ENCODE measurements around the gene GRPEL1. TPM values are rescaled to one million over a fixed set of nuclear protein-coding genes. Genes with fewer than 3 reads are reported as not detected.

The GRPEL1 gene
- total and polyA plus RNA-seq, 2 of the 13 experiments (the other 11 are each of a cell fraction or from before 2014, with no cell fraction given) = 32.3 to 141 TPM

- peak; percentile 52 for TF ChIP-seq PAXIP1 (CRISPR knock-in tag; conservative IDR thresholded peaks at IDR 0.05)
- TF ChIP-seq ZNF660 (CRISPR knock-in tag; IDR thresholded peaks at IDR 0.05; ENCODE audit: borderline replicate concordance, low read depth) = no peak
- TF ChIP-seq NCOR1 (IDR thresholded peaks at IDR 0.05; ENCODE audit: borderline replicate concordance, low read length) = no peak
- TF ChIP-seq NR2F6 (IDR thresholded peaks at IDR 0.05) = peak; percentile 77
- peak; percentile 72 for TF ChIP-seq NR2F6 (CRISPR knock-in tag; IDR thresholded peaks at IDR 0.05)
- TF ChIP-seq, protein P1, sequence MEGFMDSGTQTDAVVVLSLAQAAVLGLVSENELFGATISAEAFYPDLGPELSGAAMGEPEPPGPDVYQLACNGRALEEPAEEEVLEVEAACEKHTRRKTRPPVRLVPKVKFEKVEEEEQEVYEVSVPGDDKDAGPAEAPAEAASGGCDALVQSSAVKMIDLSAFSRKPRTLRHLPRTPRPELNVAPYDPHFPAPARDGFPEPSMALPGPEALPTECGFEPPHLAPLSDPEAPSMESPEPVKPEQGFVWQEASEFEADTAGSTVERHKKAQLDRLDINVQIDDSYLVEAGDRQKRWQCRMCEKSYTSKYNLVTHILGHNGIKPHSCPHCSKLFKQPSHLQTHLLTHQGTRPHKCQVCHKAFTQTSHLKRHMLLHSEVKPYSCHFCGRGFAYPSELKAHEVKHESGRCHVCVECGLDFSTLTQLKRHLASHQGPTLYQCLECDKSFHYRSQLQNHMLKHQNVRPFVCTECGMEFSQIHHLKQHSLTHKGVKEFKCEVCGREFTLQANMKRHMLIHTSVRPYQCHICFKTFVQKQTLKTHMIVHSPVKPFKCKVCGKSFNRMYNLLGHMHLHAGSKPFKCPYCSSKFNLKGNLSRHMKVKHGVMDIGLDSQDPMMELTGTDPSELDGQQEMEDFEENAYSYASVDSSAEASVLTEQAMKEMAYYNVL (CRISPR knock-in tag; IDR thresholded peaks at IDR 0.05; ENCODE audit: borderline replicate concordance) = peak; percentile 37; the same call in 1 of the 2 replicates
- peak; percentile 36; the same call in 1 of the 2 replicates for TF ChIP-seq ZNF253 (CRISPR knock-in tag; IDR thresholded peaks at IDR 0.05; ENCODE audit: borderline replicate concordance)
- TF ChIP-seq PPARG (CRISPR knock-in tag; conservative IDR thresholded peaks at IDR 0.05) = peak; percentile 93
- no peak for TF ChIP-seq FOXA1 (IDR thresholded peaks at IDR 0.05)
- TF ChIP-seq FOXA1 (CRISPR knock-in tag; IDR thresholded peaks at IDR 0.05) = no peak
- peak; percentile 38; the same call in 1 of the 2 replicates for TF ChIP-seq TMF1 (CRISPR knock-in tag; IDR thresholded peaks at IDR 0.05; ENCODE audit: low read depth)
- peak; percentile 75; the same call in 1 of the 2 replicates for TF ChIP-seq CAMTA2 (CRISPR knock-in tag; IDR thresholded peaks at IDR 0.05; ENCODE audit: borderline replicate concordance)
- TF ChIP-seq YEATS2 (CRISPR knock-in tag; IDR thresholded peaks at IDR 0.05; ENCODE audit: borderline replicate concordance) = 0 out of 2 replicates have a peak, but pooled peaks have one; percentile 21
- TF ChIP-seq, protein P2, sequence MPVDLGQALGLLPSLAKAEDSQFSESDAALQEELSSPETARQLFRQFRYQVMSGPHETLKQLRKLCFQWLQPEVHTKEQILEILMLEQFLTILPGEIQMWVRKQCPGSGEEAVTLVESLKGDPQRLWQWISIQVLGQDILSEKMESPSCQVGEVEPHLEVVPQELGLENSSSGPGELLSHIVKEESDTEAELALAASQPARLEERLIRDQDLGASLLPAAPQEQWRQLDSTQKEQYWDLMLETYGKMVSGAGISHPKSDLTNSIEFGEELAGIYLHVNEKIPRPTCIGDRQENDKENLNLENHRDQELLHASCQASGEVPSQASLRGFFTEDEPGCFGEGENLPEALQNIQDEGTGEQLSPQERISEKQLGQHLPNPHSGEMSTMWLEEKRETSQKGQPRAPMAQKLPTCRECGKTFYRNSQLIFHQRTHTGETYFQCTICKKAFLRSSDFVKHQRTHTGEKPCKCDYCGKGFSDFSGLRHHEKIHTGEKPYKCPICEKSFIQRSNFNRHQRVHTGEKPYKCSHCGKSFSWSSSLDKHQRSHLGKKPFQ (CRISPR knock-in tag; IDR thresholded peaks at IDR 0.05; ENCODE audit: insufficient replicate concordance) = peak; percentile 23
- peak; percentile 38 for TF ChIP-seq ZNF891 (CRISPR knock-in tag; IDR thresholded peaks at IDR 0.05)
- TF ChIP-seq TBP (CRISPR knock-in tag; IDR thresholded peaks at IDR 0.05) = no peak
- no peak; the same call in 1 of the 2 replicates for TF ChIP-seq ZNF558 (CRISPR knock-in tag; IDR thresholded peaks at IDR 0.05; ENCODE audit: borderline replicate concordance)
- 0 out of 2 replicates have a peak, but pooled peaks have one; percentile 25 for TF ChIP-seq ZFYVE20 (CRISPR knock-in tag; IDR thresholded peaks at IDR 0.05; ENCODE audit: borderline replicate concordance, low read depth)
- no peak for TF ChIP-seq CENPX (CRISPR knock-in tag; IDR thresholded peaks at IDR 0.05)
- TF ChIP-seq DBP (CRISPR knock-in tag; IDR thresholded peaks at IDR 0.05; ENCODE audit: not compliant biosample characterization) = no peak
- TF ChIP-seq ZNF777 (CRISPR knock-in tag; IDR thresholded peaks at IDR 0.05) = no peak
These were observed at the start of gene GRPEL1 (continued) for GRCh38 chr4:7067452-7068278.

All from HepG2 (cell line).